Skin of body (tissue), 2 donors: ENCODE measurements around the gene ZNF804A. TPM values are rescaled to one million over a fixed set of nuclear protein-coding genes. Genes with fewer than 3 reads are reported as not detected.

ENCODE experiments used
- DNase-seq: peaks from one replicate; lab custom pipeline; 2025; lab: John Stamatoyannopoulos, UW
- total RNA-seq: library from RNA; depleted of rRNA; stranded (reverse); fragments of >200 nt; gene quantifications from one replicate; pipeline ENCODE4 v1.2.3, GENCODE V29; 2014

ZNF804A gene
- total RNA-seq, 1 donor from 2014 or later: 0.30 TPM

GRCh38 chr2:184936761-184937160 lies 338.4 kb downstream of the ZNF804A start:
- no peak for DNase-seq

- DNase-seq: no peak
Measured at GRCh38 chr2:184938221-184938985, 340.1 kb downstream of the ZNF804A start.

DNA sequence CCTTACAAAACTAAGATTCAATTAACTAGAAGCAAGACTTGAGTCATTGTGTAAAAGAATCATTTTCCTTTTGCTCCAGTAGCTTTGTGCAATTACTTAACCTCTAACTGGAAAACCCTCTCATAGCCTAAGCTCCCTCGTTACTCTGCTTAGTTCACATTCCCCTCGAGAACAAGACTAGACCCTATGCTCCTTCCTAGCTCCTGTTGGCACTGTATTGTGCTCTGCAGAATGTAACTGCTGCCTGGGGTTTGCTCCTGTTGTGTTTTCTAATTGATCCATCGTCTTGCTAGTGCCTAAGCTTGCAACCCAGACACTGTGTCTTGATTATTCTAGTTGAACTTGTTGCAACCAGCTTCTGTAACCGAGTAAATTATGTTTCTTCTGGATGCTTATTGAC lies 347.0 kb downstream of the ZNF804A start:
- DNase-seq: no peak

- DNase-seq: no peak
Measured at GRCh38 chr2:184945824-184946223, 347.5 kb downstream of the ZNF804A start.

DNA sequence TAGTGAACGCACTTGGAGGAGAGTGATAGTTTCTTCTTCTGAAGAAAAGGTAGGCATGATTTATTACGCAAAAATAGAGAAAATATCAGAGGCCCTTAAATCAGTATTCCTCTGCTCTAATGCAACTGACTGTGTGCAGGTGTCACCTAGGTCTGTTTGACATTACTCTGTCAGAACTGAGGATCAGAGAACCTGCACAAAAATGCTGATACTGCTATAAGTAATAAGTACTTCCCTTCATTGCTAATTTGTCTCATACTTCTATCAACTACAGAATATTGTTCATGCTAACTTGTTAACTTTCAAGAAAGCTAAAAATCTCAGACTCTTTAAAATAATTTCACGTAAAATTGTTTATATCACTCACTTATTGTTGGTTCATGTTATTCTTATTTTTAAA lies 358.5 kb downstream of the ZNF804A start:
- DNase-seq: no peak

DNA sequence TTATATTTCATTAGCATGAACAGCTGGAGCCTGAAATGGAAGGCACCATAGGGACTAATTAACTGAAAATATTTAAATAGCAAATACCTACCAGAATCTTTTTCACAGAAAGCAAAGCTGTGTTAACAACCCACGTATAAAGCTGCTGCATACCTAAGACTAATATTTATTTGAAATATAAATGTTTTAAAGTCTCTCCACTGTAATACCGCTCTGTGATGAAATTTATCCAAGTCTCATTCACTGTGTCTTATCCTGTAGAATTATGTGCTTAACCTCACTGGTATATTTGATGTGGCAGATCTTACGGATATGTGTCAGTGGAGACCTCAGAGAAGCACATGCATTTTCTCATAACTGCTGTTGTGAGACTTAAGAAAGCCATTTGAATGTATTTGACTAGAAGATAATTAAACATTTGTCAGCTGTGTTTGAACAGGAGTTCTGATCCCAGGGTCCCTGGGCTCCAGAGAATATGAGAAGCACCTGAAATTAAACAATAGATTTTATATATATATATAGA lies 373.3 kb downstream of the ZNF804A start:
- DNase-seq: no peak
